GM12878 (cell line): ENCODE data around the gene FAIM.

ENCODE experiments used
- BACH1 ChIP-seq: fragments of 450-650 bp; IDR thresholded peaks from 2 replicates; pipeline ENCODE4 v1.6.1; 2017; ENCODE audit warnings: mild to moderate bottlenecking, borderline replicate concordance
- BHLHE40 ChIP-seq, 2 experiments: fragments of 450-650 bp in 1 of 2; IDR thresholded peaks; 2 replicates each; pipeline ENCODE4 v1.6.1; 2011 to 2017; ENCODE audit warnings: low read depth in 2 of 2, borderline replicate concordance in 1 of 2, improper control_type of control experiment in 1 of 2, low read length in 1 of 2, mild to moderate bottlenecking in 1 of 2
- EP300 ChIP-seq, 2 experiments: fragments of 150-350 bp in 1 of 2; IDR thresholded peaks; 2 replicates each; pipeline ENCODE4 v1.6.1; 2011 to 2012; ENCODE audit warnings: low read depth in 2 of 2, low read length in 2 of 2, borderline replicate concordance in 1 of 2, improper control_type of control experiment in 1 of 2, inconsistent platforms in 1 of 2; ENCODE audit not compliant: control insufficient read depth in 1 of 2
- MTA3 ChIP-seq: IDR thresholded peaks from 2 replicates; pipeline ENCODE4 v1.6.1; 2012; ENCODE audit warnings: low read length, inconsistent platforms, borderline replicate concordance
- POLR2AphosphoS2 ChIP-seq: IDR thresholded peaks from 2 replicates; pipeline ENCODE4 v1.6.1; 2011; ENCODE audit warnings: low read depth, mild to moderate bottlenecking, low read length, improper control_type of control experiment, moderate library complexity
- POLR2AphosphoS5 ChIP-seq: IDR thresholded peaks from 2 replicates; pipeline ENCODE4 v1.6.1; 2011; ENCODE audit warnings: mild to moderate bottlenecking, low read length, inconsistent platforms
- SUPT20H ChIP-seq: IDR thresholded peaks from 2 replicates; pipeline ENCODE4 v1.6.1; 2011; ENCODE audit warnings: low read depth, mild to moderate bottlenecking, low read length, moderate library complexity, borderline replicate concordance; ENCODE audit not compliant: control insufficient read depth
- TAF1 ChIP-seq: IDR thresholded peaks from 2 replicates; pipeline ENCODE4 v1.6.1; 2011; ENCODE audit warnings: mild to moderate bottlenecking, low read depth, low read length, borderline replicate concordance
- ZNF274 ChIP-seq: IDR thresholded peaks from one replicate; pipeline ENCODE4 v1.8.0; 2011; ENCODE audit not compliant: insufficient read length, insufficient read depth
- TF ChIP-seq, protein P1 (sequence below), 3 experiments: IDR thresholded peaks in 2 of 3; conservative IDR thresholded peaks in 1 of 3; 2 replicates each; pipeline ENCODE4 v1.5.1; 2011; ENCODE audit warnings: low read depth in 3 of 3, low read length in 3 of 3, mild to moderate bottlenecking in 3 of 3, control low read depth in 2 of 3, moderate library complexity in 2 of 3, inconsistent platforms in 1 of 3, mixed read lengths in 1 of 3; ENCODE audit not compliant: control insufficient read depth in 2 of 3, insufficient read depth in 1 of 3; ENCODE audit errors: extremely low read depth in 1 of 3
- TF ChIP-seq, protein P2 (sequence below): IDR thresholded peaks from 2 replicates; pipeline ENCODE4 v1.6.1; 2012; ENCODE audit warnings: low read depth, low read length, improper control_type of control experiment
- TF ChIP-seq, protein P3 (sequence below): IDR thresholded peaks from 2 replicates; pipeline ENCODE4 v1.6.1; 2012; ENCODE audit warnings: mild to moderate bottlenecking, low read depth, low read length
- TF ChIP-seq, protein P4 (sequence below): fragments of 450-650 bp; IDR thresholded peaks from 2 replicates; pipeline ENCODE4 v1.6.1; 2017; ENCODE audit warnings: mild to moderate bottlenecking, moderate library complexity

DNA sequence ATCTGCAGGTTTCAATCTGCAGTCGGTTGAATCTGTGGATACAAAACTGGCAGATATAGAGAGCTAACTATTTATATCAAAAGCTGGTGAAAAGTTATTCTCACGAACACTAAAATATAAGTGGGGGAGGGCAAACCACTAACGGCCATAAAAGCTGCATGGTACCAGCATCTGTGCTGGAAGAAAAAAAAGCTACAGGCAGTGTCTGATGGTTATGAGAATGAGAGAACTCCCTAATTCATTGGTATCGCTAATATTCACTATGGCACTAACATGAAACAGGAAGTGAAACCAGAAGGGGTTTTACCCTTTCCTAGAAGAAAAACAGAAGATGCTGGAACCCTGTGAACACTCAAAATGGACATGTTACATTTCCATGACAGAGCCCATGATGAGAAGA lies 30.4 kb upstream of the FAIM start:
- TF ChIP-seq POLR2AphosphoS5: no peak
- TF ChIP-seq, protein P1, sequence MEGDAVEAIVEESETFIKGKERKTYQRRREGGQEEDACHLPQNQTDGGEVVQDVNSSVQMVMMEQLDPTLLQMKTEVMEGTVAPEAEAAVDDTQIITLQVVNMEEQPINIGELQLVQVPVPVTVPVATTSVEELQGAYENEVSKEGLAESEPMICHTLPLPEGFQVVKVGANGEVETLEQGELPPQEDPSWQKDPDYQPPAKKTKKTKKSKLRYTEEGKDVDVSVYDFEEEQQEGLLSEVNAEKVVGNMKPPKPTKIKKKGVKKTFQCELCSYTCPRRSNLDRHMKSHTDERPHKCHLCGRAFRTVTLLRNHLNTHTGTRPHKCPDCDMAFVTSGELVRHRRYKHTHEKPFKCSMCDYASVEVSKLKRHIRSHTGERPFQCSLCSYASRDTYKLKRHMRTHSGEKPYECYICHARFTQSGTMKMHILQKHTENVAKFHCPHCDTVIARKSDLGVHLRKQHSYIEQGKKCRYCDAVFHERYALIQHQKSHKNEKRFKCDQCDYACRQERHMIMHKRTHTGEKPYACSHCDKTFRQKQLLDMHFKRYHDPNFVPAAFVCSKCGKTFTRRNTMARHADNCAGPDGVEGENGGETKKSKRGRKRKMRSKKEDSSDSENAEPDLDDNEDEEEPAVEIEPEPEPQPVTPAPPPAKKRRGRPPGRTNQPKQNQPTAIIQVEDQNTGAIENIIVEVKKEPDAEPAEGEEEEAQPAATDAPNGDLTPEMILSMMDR (IDR thresholded peaks at IDR 0.05 in 2 of 3, conservative IDR thresholded peaks at IDR 0.05 in 1 of 3; ENCODE audit: control insufficient read depth in 2 of 3, extremely low read depth in 1 of 3, insufficient read depth in 1 of 3, low read depth in 3 of 3, low read length in 3 of 3): no peak
- no peak for TF ChIP-seq ZNF274
- TF ChIP-seq BHLHE40 (IDR thresholded peaks at IDR 0.05; ENCODE audit: borderline replicate concordance in 1 of 2, low read depth in 2 of 2, low read length in 1 of 2): 0 out of 4 replicates have a peak, but pooled peaks of 1 of the 2 experiments have one; percentile 11
- TF ChIP-seq EP300 (IDR thresholded peaks at IDR 0.05; ENCODE audit: borderline replicate concordance in 1 of 2, control insufficient read depth in 1 of 2, low read depth in 2 of 2, low read length in 2 of 2): peak in 1 of 2 experiments; percentile 74; a peak in 2 of 4 replicates
- TF ChIP-seq SUPT20H: no peak
- TF ChIP-seq, protein P2, sequence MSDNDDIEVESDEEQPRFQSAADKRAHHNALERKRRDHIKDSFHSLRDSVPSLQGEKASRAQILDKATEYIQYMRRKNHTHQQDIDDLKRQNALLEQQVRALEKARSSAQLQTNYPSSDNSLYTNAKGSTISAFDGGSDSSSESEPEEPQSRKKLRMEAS: no peak
- TF ChIP-seq MTA3: no peak
- TF ChIP-seq BACH1: no peak
- TF ChIP-seq, protein P3, sequence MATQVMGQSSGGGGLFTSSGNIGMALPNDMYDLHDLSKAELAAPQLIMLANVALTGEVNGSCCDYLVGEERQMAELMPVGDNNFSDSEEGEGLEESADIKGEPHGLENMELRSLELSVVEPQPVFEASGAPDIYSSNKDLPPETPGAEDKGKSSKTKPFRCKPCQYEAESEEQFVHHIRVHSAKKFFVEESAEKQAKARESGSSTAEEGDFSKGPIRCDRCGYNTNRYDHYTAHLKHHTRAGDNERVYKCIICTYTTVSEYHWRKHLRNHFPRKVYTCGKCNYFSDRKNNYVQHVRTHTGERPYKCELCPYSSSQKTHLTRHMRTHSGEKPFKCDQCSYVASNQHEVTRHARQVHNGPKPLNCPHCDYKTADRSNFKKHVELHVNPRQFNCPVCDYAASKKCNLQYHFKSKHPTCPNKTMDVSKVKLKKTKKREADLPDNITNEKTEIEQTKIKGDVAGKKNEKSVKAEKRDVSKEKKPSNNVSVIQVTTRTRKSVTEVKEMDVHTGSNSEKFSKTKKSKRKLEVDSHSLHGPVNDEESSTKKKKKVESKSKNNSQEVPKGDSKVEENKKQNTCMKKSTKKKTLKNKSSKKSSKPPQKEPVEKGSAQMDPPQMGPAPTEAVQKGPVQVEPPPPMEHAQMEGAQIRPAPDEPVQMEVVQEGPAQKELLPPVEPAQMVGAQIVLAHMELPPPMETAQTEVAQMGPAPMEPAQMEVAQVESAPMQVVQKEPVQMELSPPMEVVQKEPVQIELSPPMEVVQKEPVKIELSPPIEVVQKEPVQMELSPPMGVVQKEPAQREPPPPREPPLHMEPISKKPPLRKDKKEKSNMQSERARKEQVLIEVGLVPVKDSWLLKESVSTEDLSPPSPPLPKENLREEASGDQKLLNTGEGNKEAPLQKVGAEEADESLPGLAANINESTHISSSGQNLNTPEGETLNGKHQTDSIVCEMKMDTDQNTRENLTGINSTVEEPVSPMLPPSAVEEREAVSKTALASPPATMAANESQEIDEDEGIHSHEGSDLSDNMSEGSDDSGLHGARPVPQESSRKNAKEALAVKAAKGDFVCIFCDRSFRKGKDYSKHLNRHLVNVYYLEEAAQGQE: no peak
- TF ChIP-seq POLR2AphosphoS2: no peak
- no peak for TF ChIP-seq TAF1
- TF ChIP-seq, protein P4, sequence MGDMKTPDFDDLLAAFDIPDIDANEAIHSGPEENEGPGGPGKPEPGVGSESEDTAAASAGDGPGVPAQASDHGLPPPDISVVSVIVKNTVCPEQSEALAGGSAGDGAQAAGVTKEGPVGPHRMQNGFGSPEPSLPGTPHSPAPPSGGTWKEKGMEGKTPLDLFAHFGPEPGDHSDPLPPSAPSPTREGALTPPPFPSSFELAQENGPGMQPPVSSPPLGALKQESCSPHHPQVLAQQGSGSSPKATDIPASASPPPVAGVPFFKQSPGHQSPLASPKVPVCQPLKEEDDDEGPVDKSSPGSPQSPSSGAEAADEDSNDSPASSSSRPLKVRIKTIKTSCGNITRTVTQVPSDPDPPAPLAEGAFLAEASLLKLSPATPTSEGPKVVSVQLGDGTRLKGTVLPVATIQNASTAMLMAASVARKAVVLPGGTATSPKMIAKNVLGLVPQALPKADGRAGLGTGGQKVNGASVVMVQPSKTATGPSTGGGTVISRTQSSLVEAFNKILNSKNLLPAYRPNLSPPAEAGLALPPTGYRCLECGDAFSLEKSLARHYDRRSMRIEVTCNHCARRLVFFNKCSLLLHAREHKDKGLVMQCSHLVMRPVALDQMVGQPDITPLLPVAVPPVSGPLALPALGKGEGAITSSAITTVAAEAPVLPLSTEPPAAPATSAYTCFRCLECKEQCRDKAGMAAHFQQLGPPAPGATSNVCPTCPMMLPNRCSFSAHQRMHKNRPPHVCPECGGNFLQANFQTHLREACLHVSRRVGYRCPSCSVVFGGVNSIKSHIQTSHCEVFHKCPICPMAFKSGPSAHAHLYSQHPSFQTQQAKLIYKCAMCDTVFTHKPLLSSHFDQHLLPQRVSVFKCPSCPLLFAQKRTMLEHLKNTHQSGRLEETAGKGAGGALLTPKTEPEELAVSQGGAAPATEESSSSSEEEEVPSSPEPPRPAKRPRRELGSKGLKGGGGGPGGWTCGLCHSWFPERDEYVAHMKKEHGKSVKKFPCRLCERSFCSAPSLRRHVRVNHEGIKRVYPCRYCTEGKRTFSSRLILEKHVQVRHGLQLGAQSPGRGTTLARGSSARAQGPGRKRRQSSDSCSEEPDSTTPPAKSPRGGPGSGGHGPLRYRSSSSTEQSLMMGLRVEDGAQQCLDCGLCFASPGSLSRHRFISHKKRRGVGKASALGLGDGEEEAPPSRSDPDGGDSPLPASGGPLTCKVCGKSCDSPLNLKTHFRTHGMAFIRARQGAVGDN: no peak
